ENCODE measurements around the gene DNMT3A.
A peak's percentile ranks its signal among the peaks of the same experiment; 100 is the strongest.
"Not testable (repeated sequence)": the region's sequence is repeated elsewhere in the genome, so short reads cannot be mapped to it uniquely, and the experiment has no call there.

The DNMT3A gene

GRCh38 chr2:25233916-25234605 lies 107.7 kb downstream of the DNMT3A start:
- no peak for DNase-seq (ENCODE audit: low read depth)

- no peak for DNase-seq (ENCODE audit: low read depth)
Observed at GRCh38 chr2:25232248-25232825, 109.4 kb downstream of the DNMT3A start.

GRCh38 chr2:25230948-25231311 lies 110.8 kb downstream of the DNMT3A start:
- DNase-seq (ENCODE audit: low read depth): no peak

GRCh38 chr2:25230198-25230947 lies 111.4 kb downstream of the DNMT3A start:
- DNase-seq (ENCODE audit: low read depth): no peak

GRCh38 chr2:25229279-25230197 lies 112.2 kb downstream of the DNMT3A start:
- DNase-seq (ENCODE audit: low read depth): no peak

GRCh38 chr2:25228848-25229278 lies 112.9 kb downstream of the DNMT3A start:
- peak; percentile 58 for DNase-seq (ENCODE audit: low read depth)

GRCh38 chr2:25227576-25227975 lies 114.1 kb downstream of the DNMT3A start:
- no peak for DNase-seq (ENCODE audit: low read depth)

- no peak for DNase-seq (ENCODE audit: low read depth)
Observed at GRCh38 chr2:25226827-25227226, 114.9 kb downstream of the DNMT3A start.

GRCh38 chr2:25222477-25223121 lies 119.1 kb downstream of the DNMT3A start:
- no peak for DNase-seq (ENCODE audit: low read depth)

GRCh38 chr2:25221579-25221978 lies 120.1 kb downstream of the DNMT3A start:
- no peak for DNase-seq (ENCODE audit: low read depth)

GRCh38 chr2:25220313-25220712 lies 121.4 kb downstream of the DNMT3A start:
- DNase-seq (ENCODE audit: low read depth): no peak

GRCh38 chr2:25219621-25220020 lies 122.1 kb downstream of the DNMT3A start:
- DNase-seq (ENCODE audit: low read depth): no peak

GRCh38 chr2:25218100-25218499 lies 123.6 kb downstream of the DNMT3A start:
- DNase-seq (ENCODE audit: low read depth): no peak

GRCh38 chr2:25215948-25216679 lies 125.6 kb downstream of the DNMT3A start:
- DNase-seq (ENCODE audit: low read depth): peak; percentile 76

GRCh38 chr2:25215232-25215631 lies 126.5 kb downstream of the DNMT3A start:
- no peak for DNase-seq (ENCODE audit: low read depth)

GRCh38 chr2:25213229-25213628 lies 128.5 kb downstream of the DNMT3A start:
- DNase-seq (ENCODE audit: low read depth): no peak

- not testable (repeated sequence) for DNase-seq (ENCODE audit: low read depth)
Observed at GRCh38 chr2:25210923-25211322, 130.8 kb downstream of the DNMT3A start.

- DNase-seq (ENCODE audit: low read depth): no peak
Observed at GRCh38 chr2:25207078-25207545, 134.6 kb downstream of the DNMT3A start.

- DNase-seq (ENCODE audit: low read depth): no peak
Observed at GRCh38 chr2:25204190-25204838, 137.4 kb downstream of the DNMT3A start.

GRCh38 chr2:25202275-25202674 lies 139.4 kb downstream of the DNMT3A start:
- no peak for DNase-seq (ENCODE audit: low read depth)
